PC-9 (cell line): ENCODE results near the gene RTN4R.

Source experiments
- EZH2 ChIP-seq: fragments of 200-600 bp; sonication (generic); IDR thresholded peaks from 2 replicates; pipeline ENCODE4 v1.8.0; 2017; ENCODE audit warnings: antibody characterized with exemption, low read depth
- TF ChIP-seq, protein P1 (sequence below): fragments of 200-600 bp; sonication (generic); conservative IDR thresholded peaks from 2 replicates; pipeline ENCODE4 v1.6.1; 2017; ENCODE audit warnings: mixed run types, antibody characterized with exemption, mild to moderate bottlenecking, moderate library complexity

GRCh38 chr22:20238901-20239675 is 29.0 kb downstream of the RTN4R start:
- TF ChIP-seq, protein P1, sequence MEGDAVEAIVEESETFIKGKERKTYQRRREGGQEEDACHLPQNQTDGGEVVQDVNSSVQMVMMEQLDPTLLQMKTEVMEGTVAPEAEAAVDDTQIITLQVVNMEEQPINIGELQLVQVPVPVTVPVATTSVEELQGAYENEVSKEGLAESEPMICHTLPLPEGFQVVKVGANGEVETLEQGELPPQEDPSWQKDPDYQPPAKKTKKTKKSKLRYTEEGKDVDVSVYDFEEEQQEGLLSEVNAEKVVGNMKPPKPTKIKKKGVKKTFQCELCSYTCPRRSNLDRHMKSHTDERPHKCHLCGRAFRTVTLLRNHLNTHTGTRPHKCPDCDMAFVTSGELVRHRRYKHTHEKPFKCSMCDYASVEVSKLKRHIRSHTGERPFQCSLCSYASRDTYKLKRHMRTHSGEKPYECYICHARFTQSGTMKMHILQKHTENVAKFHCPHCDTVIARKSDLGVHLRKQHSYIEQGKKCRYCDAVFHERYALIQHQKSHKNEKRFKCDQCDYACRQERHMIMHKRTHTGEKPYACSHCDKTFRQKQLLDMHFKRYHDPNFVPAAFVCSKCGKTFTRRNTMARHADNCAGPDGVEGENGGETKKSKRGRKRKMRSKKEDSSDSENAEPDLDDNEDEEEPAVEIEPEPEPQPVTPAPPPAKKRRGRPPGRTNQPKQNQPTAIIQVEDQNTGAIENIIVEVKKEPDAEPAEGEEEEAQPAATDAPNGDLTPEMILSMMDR = no peak
- no peak for TF ChIP-seq EZH2
